HepG2 (cell line): Measurements from ENCODE around the gene ETS2. TPM values are rescaled to one million over a fixed set of nuclear protein-coding genes. Genes with fewer than 3 reads are reported as not detected.
A peak's percentile ranks its signal among the peaks of the same experiment; 100 is the strongest.

Experiments
- AGO2 ChIP-seq: fragments of 200-400 bp; formaldehyde crosslinking; optimal IDR thresholded peaks from 2 replicates; pipeline ENCODE3; 2017; ENCODE audit warnings: mild to moderate bottlenecking, low read depth, low read length, moderate library complexity
- ATF4 ChIP-seq, 2 experiments: fragments of 450-650 bp in 1 of 2; sonication (generic) in 1 of 2; formaldehyde crosslinking; IDR thresholded peaks; 2 replicates each; pipeline versions ENCODE4 v1.5.0 to v1.8.0; 2020 to 2022; ENCODE audit warnings: mild to moderate bottlenecking in 1 of 2, missing genetic modification reagents in 1 of 2
- FOXA3 ChIP-seq: IDR thresholded peaks from 2 replicates; pipeline ENCODE4 v1.6.1; 2016; ENCODE audit warnings: missing genetic modification reagents, missing compliant biosample characterization
- FOXK1 ChIP-seq: sonication (generic); formaldehyde crosslinking; IDR thresholded peaks from 2 replicates; pipeline ENCODE4 v1.4.0; 2020; ENCODE audit warnings: low read depth, missing genetic modification reagents, borderline replicate concordance
- HOXD1 ChIP-seq: sonication (generic); formaldehyde crosslinking; IDR thresholded peaks from 2 replicates; pipeline ENCODE4 v1.5.0; 2020; ENCODE audit warnings: missing genetic modification reagents
- KLF12 ChIP-seq: sonication (generic); formaldehyde crosslinking; IDR thresholded peaks from 2 replicates; pipeline ENCODE4 v1.4.0; 2020; ENCODE audit warnings: missing genetic modification reagents, borderline replicate concordance
- NCOA2 ChIP-seq: sonication (generic); formaldehyde crosslinking; IDR thresholded peaks from 2 replicates; pipeline ENCODE4 v1.8.0; 2022; ENCODE audit warnings: inconsistent platforms
- NFIC ChIP-seq: IDR thresholded peaks from 2 replicates; pipeline ENCODE4 v1.6.1; 2012; ENCODE audit warnings: mild to moderate bottlenecking, low read length, inconsistent platforms
- POLR2AphosphoS2 ChIP-seq: IDR thresholded peaks from 2 replicates; pipeline ENCODE4 v1.6.1; 2011; ENCODE audit warnings: low read depth, low read length, improper control_type of control experiment
- STAT6 ChIP-seq: sonication (generic); formaldehyde crosslinking; IDR thresholded peaks from 2 replicates; pipeline ENCODE4 v1.4.0; 2020; ENCODE audit warnings: missing genetic modification reagents, mild to moderate bottlenecking, borderline replicate concordance
- TBL1XR1 ChIP-seq: fragments of 150-350 bp; IDR thresholded peaks from 2 replicates; pipeline ENCODE4 v1.6.1; 2014; ENCODE audit warnings: borderline replicate concordance, low read length; ENCODE audit not compliant: partially characterized antibody
- TFE3 ChIP-seq: IDR thresholded peaks from 2 replicates; pipeline ENCODE4 v1.6.1; 2016
- UBTF ChIP-seq: sonication (generic); formaldehyde crosslinking; IDR thresholded peaks from 2 replicates; pipeline ENCODE4 v1.4.0; 2020; ENCODE audit warnings: mild to moderate bottlenecking, missing genetic modification reagents
- ZNF12 ChIP-seq: sonication (generic); formaldehyde crosslinking; IDR thresholded peaks from 2 replicates; pipeline ENCODE4 v1.5.0; 2020; ENCODE audit warnings: missing genetic modification reagents
- ZNF232 ChIP-seq: sonication (generic); formaldehyde crosslinking; IDR thresholded peaks from 2 replicates; pipeline ENCODE4 v1.4.0; 2020; ENCODE audit warnings: missing genetic modification reagents, borderline replicate concordance
- ZNF788 ChIP-seq: sonication (generic); formaldehyde crosslinking; IDR thresholded peaks from 2 replicates; pipeline ENCODE4 v1.5.0; 2020; ENCODE audit warnings: mild to moderate bottlenecking, missing genetic modification reagents, borderline replicate concordance
- ZNF800 ChIP-seq: sonication (generic); formaldehyde crosslinking; IDR thresholded peaks from 2 replicates; pipeline ENCODE4 v1.4.0; 2020; ENCODE audit warnings: missing genetic modification reagents
- ZNF879 ChIP-seq: sonication (generic); formaldehyde crosslinking; IDR thresholded peaks from 2 replicates; pipeline ENCODE4 v1.8.1; 2023; ENCODE audit warnings: missing genetic modification reagents
- polyA plus RNA-seq, 8 experiments: library from polyadenylated mRNA; depleted of rRNA in 3 of 8; stranded (reverse) in 7 of 8; unstranded in 1 of 8; fragments of >200 nt; fragmentation: Illumina TruSeq in 4 of 8; extraction: Trizol in 4 of 8; gene quantifications; 2 replicates each; pipeline versions ENCODE4 v1.2.1 to v1.2.3, GENCODE V29; 2011 to 2016; ENCODE audit warnings: low read depth in 4 of 8, missing spikeins in 1 of 8, mixed read lengths in 1 of 8; ENCODE audit not compliant: insufficient read depth in 1 of 8
- total RNA-seq, 5 experiments: library from RNA; depleted of rRNA; stranded (reverse); fragments of >200 nt; fragmentation: Illumina TruSeq; extraction: Trizol; gene quantifications; 2 replicates each; pipeline ENCODE4 v1.2.3, GENCODE V29; 2016; ENCODE audit warnings: low read depth in 1 of 5

ETS2 gene
- total and polyA plus RNA-seq, 2 of the 13 experiments (the other 11 are each of a cell fraction or from before 2014, with no cell fraction given) = 24.6 to 64.4 TPM

GRCh38 chr21:38824124-38824822 is 18.5 kb downstream of the ETS2 start (continued):
- peak; percentile 94 for TF ChIP-seq NCOA2 (CRISPR knock-in tag)
- 0 out of 2 replicates have a peak, but pooled peaks have one; percentile 33 for TF ChIP-seq ZNF800 (CRISPR knock-in tag)
- TF ChIP-seq ZNF12 (CRISPR knock-in tag) = 0 out of 2 replicates have a peak, but pooled peaks have one; percentile 11
- peak; percentile 11; the same call in 1 of the 2 replicates for TF ChIP-seq STAT6
- peak; percentile 88 for TF ChIP-seq FOXA3 (CRISPR knock-in tag)
- peak; percentile 40 for TF ChIP-seq AGO2
- no peak for TF ChIP-seq ZNF232 (CRISPR knock-in tag)
- peak; percentile 29; the same call in 1 of the 2 replicates for TF ChIP-seq POLR2AphosphoS2
- TF ChIP-seq KLF12 = peak; percentile 57; the same call in 1 of the 2 replicates
- TF ChIP-seq TFE3 (CRISPR knock-in tag) = peak; percentile 83
- TF ChIP-seq NFIC = peak; percentile 82; the same call in 1 of the 2 replicates
- TF ChIP-seq ZNF879 (CRISPR knock-in tag) = no peak
- TF ChIP-seq UBTF (CRISPR knock-in tag) = 0 out of 2 replicates have a peak, but pooled peaks have one; percentile 44
- peak in 1 of 2 experiments; percentile 81; a peak in 2 of 4 replicates for TF ChIP-seq ATF4 (CRISPR knock-in tag; IDR thresholded peaks at IDR 0.05)
- peak; percentile 46; the same call in 1 of the 2 replicates for TF ChIP-seq ZNF788 (CRISPR knock-in tag)
- no peak for TF ChIP-seq HOXD1
- TF ChIP-seq TBL1XR1 = peak; percentile 89
- peak; percentile 82; the same call in 1 of the 2 replicates for TF ChIP-seq FOXK1 (CRISPR knock-in tag)
